Measurements from ENCODE around the gene PTPRG.

- TF ChIP-seq CTCF (conservative IDR thresholded peaks at IDR 0.05; ENCODE audit: low read length) (no peak), EZH2phosphoT487 (IDR thresholded peaks at IDR 0.05; ENCODE audit: borderline replicate concordance, low read depth, low read length) (no peak)
These were observed 465.9 kb downstream of the PTPRG start for GRCh38 chr3:62027241-62027640.
